Mesenchymal stem cell (in vitro differentiated cells and primary cell): ENCODE measurements around the gene TOE1.
"Not testable (repeated sequence)": the region's sequence is repeated elsewhere in the genome, so short reads cannot be mapped to it uniquely, and the experiment has no call there.

Experiments
- DNase-seq: peaks from one replicate; pipeline ENCODE4 v3.0.0-alpha.2; 2013
- H2AFZ ChIP-seq: one replicate; pipeline ENCODE4 v1.6.1; 2013; ENCODE audit warnings: low read depth, mild to moderate bottlenecking, control low read depth, inconsistent platforms, low read length, moderate library complexity
- H2AK5ac ChIP-seq: 2 replicates; pipeline ENCODE4 v1.6.1; 2013; ENCODE audit warnings: low read length, moderate library complexity, mild to moderate bottlenecking, inconsistent platforms; ENCODE audit not compliant: severe bottlenecking
- H2BK120ac ChIP-seq: one replicate; pipeline ENCODE4 v1.6.1; 2013; ENCODE audit warnings: low read depth, mild to moderate bottlenecking, inconsistent platforms, low read length, moderate library complexity
- H2BK12ac ChIP-seq, 2 experiments: one replicate each; pipeline ENCODE4 v1.6.1; 2013; ENCODE audit warnings: inconsistent platforms in 2 of 2, low read length in 2 of 2, mild to moderate bottlenecking in 2 of 2, moderate library complexity in 2 of 2, control low read depth in 1 of 2
- H2BK15ac ChIP-seq: one replicate; pipeline ENCODE4 v1.6.1; 2013; ENCODE audit warnings: mild to moderate bottlenecking, low read depth, inconsistent platforms; ENCODE audit not compliant: poor library complexity, severe bottlenecking
- H2BK5ac ChIP-seq: 2 replicates; pipeline ENCODE4 v1.6.1; 2013; ENCODE audit warnings: low read depth, mild to moderate bottlenecking, low read length, control low read depth, inconsistent platforms; ENCODE audit not compliant: poor library complexity, severe bottlenecking
- H3K14ac ChIP-seq, 2 experiments: one replicate each; pipeline ENCODE4 v1.6.1; 2013; ENCODE audit warnings: inconsistent platforms in 2 of 2, low read length in 2 of 2, control low read depth in 1 of 2, mild to moderate bottlenecking in 1 of 2, moderate library complexity in 1 of 2
- H3K18ac ChIP-seq, 2 experiments: one replicate each; pipeline ENCODE4 v1.6.1; 2013; ENCODE audit warnings: inconsistent platforms in 2 of 2, low read length in 2 of 2, control low read depth in 1 of 2, low read depth in 1 of 2, mild to moderate bottlenecking in 1 of 2
- H3K23ac ChIP-seq, 2 experiments: one replicate each; pipeline ENCODE4 v1.6.1; 2013; ENCODE audit warnings: inconsistent platforms in 2 of 2, low read length in 2 of 2, mild to moderate bottlenecking in 2 of 2, moderate library complexity in 2 of 2, control low read depth in 1 of 2
- H3K27ac ChIP-seq: 2 replicates; pipeline ENCODE4 v1.5.1; 2013; ENCODE audit warnings: mild to moderate bottlenecking, moderate library complexity, low read length, control low read depth, inconsistent platforms; ENCODE audit not compliant: poor library complexity, severe bottlenecking
- H3K27me3 ChIP-seq, 2 experiments: 2 replicates each; pipeline versions ENCODE4 v1.6.1 to v1.7.0; 2013; ENCODE audit warnings: low read length in 2 of 2, mild to moderate bottlenecking in 2 of 2, moderate library complexity in 2 of 2, control low read depth in 1 of 2, inconsistent platforms in 1 of 2; ENCODE audit not compliant: control insufficient read depth in 1 of 2, insufficient read depth in 1 of 2
- H3K36me3 ChIP-seq, 2 experiments: 2 replicates each; pipeline versions ENCODE4 v1.6.1 to v1.7.0; 2013; ENCODE audit warnings: low read length in 2 of 2, control low read depth in 1 of 2, inconsistent platforms in 1 of 2, low read depth in 1 of 2, mild to moderate bottlenecking in 1 of 2; ENCODE audit not compliant: insufficient read depth in 2 of 2, control insufficient read depth in 1 of 2
- H3K4ac ChIP-seq, 2 experiments: one replicate each; pipeline ENCODE4 v1.6.1; 2013; ENCODE audit warnings: inconsistent platforms in 2 of 2, low read length in 2 of 2, mild to moderate bottlenecking in 2 of 2, moderate library complexity in 2 of 2, control low read depth in 1 of 2, low read depth in 1 of 2
- H3K4me1 ChIP-seq: 2 replicates; pipeline ENCODE4 v1.6.1; 2013; ENCODE audit warnings: low read depth, low read length, control low read depth; ENCODE audit not compliant: control insufficient read depth, insufficient read depth
- H3K4me2 ChIP-seq: 2 replicates; pipeline ENCODE4 v1.6.1; 2013; ENCODE audit warnings: low read length, mild to moderate bottlenecking, inconsistent platforms; ENCODE audit not compliant: poor library complexity, severe bottlenecking
- H3K4me3 ChIP-seq, 2 experiments: 2 replicates each; pipeline versions ENCODE4 v1.5.1 to v1.7.0; 2013; ENCODE audit warnings: low read length in 2 of 2, mild to moderate bottlenecking in 2 of 2, control low read depth in 1 of 2, low read depth in 1 of 2; ENCODE audit not compliant: insufficient read depth in 1 of 2
- H3K79me1 ChIP-seq: replicated peaks from 2 replicates; pipeline ENCODE4 v1.6.1; 2013; ENCODE audit warnings: mild to moderate bottlenecking, control low read depth, low read length, inconsistent platforms; ENCODE audit not compliant: poor library complexity, severe bottlenecking
- H3K9ac ChIP-seq: 2 replicates; pipeline ENCODE4 v1.7.0; 2013; ENCODE audit warnings: mild to moderate bottlenecking, low read length, moderate library complexity
- H3K9me3 ChIP-seq: 2 replicates; pipeline ENCODE4 v1.7.0; 2013; ENCODE audit warnings: mild to moderate bottlenecking, low read length; ENCODE audit not compliant: control insufficient read depth
- H4K8ac ChIP-seq: one replicate; pipeline ENCODE4 v1.6.1; 2013; ENCODE audit warnings: inconsistent platforms, mild to moderate bottlenecking, low read length, moderate library complexity
- H4K91ac ChIP-seq: one replicate; pipeline ENCODE4 v1.6.1; 2013; ENCODE audit warnings: mild to moderate bottlenecking, low read length, inconsistent platforms
- WGBS: methylation state at CpG from one replicate; pipeline ENCODE4 v1.1.7; 2013; ENCODE audit warnings: mixed read lengths; 5-methylcytosine and 5-hydroxymethylcytosine counted together

Gene TOE1

DNA sequence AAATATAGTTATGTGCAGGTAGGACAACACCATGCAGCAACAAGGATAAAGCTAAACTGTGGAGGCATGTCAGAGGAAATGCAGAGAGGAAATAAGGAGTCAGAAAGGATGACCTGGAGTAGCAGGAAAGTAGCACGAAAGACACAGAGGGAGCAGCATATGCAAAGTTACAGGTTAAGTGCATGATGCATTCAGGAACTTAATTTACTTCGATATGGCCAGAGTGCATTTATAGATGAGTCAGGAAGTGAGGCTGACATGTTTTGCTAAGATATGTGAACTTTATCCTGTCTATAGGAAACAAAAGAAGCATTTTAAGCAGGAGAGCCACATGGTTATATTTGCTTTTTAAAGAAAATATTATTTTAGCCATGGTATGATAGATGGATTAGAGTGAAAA, 15.7 kb downstream of the TOE1 start:
- Histone ChIP-seq H3K27me3 (no peaks in the 10 kb centered on the region), H2BK5ac (no peak overlapping the region), H3K9me3 (no peaks in the 10 kb centered on the region), H3K4ac (no peak overlapping the region), H3K9ac (no peak overlapping the region), H3K4me3 (no peak overlapping the region), H4K8ac (no peak overlapping the region), H2AK5ac (no peak overlapping the region), H3K23ac (no peak overlapping the region), H3K14ac (no peak overlapping the region), H3K4me1 (no peaks in the 10 kb centered on the region), H3K18ac (no peak overlapping the region), H2AFZ (no peak overlapping the region), H3K4me2 (no peak overlapping the region), H3K36me3 (no peaks in the 10 kb centered on the region), H3K79me1 (no peaks in the 10 kb centered on the region), H2BK120ac (no peak overlapping the region), H3K27ac (no peak overlapping the region), H2BK12ac (no peak overlapping the region), H2BK15ac (no peak overlapping the region), H4K91ac (no peak overlapping the region)
- DNase-seq = no peak
- WGBS = 80% methylated on average over 2 of the region's 2 CpGs

DNA sequence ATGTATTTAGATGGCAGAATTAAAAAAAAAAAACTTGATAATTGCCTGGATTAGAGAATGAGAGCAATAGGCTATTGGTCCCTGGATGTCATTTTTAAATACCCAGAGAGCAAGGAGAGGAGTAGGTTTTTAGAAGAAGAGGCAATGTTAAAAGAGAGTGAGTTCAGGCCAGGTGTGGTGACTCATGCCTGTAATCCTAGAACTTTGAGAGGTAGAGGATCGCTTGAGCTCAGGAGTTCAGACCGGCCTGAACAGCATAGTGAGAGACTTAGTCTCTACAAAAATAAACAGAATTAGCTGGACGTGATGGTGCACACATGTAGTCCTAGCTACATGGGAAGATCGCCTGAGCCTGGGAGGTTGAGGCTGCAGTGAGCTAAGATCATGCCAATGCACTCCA, 16.2 kb downstream of the TOE1 start:
- Histone ChIP-seq H4K8ac (no peak overlapping the region), H2BK15ac (no peak overlapping the region), H3K4me1 (no peaks in the 10 kb centered on the region), H3K9ac (no peak overlapping the region), H3K4me2 (no peak overlapping the region), H3K4me3 (no peak overlapping the region), H3K27me3 (no peaks in the 10 kb centered on the region), H2AFZ (no peak overlapping the region), H2AK5ac (no peak overlapping the region), H2BK120ac (no peak overlapping the region), H3K9me3 (no peaks in the 10 kb centered on the region), H3K36me3 (no peaks in the 10 kb centered on the region), H3K27ac (no peak overlapping the region), H3K79me1 (no peaks in the 10 kb centered on the region), H3K18ac (no peak overlapping the region), H2BK12ac (no peak overlapping the region), H3K14ac (no peak overlapping the region), H4K91ac (no peak overlapping the region), H2BK5ac (no peak overlapping the region), H3K4ac (no peak overlapping the region), H3K23ac (no peak overlapping the region)
- WGBS = 74% methylated on average over 4 of the region's 4 CpGs
- no peak for DNase-seq

GRCh38 chr1:45359882-45360513, 20.0 kb downstream of the TOE1 start:
- Histone ChIP-seq H3K4me3 (peak overlapping the region in 1 of 2 experiments; percentile 2), H3K4me2 (no peak overlapping the region), H4K91ac (no peak overlapping the region)

GRCh38 chr1:45360981-45361380, 21.0 kb downstream of the TOE1 start:
- H3K36me3 ChIP-seq, H2BK12ac ChIP-seq, H3K4ac ChIP-seq, H4K91ac ChIP-seq, H2BK5ac ChIP-seq, H3K27ac ChIP-seq, H3K18ac ChIP-seq, H2AFZ ChIP-seq, H3K27me3 ChIP-seq, H3K9me3 ChIP-seq, H3K4me1 ChIP-seq, H3K79me1 ChIP-seq, H4K8ac ChIP-seq, H2AK5ac ChIP-seq, H3K14ac ChIP-seq, H2BK15ac ChIP-seq, H3K23ac ChIP-seq, H2BK120ac ChIP-seq, H3K4me2 ChIP-seq: not testable (repeated sequence)
- DNase-seq = peak; percentile 90
- 67% methylated on average over 5 of the region's 7 CpGs for WGBS
- H3K4me3 ChIP-seq = peak overlapping the region in 1 of 2 experiments; percentile 52
- peak overlapping the region; percentile 72 for H3K9ac ChIP-seq

More at GRCh38 chr1:45359882-45360513, 20.0 kb downstream of the TOE1 start:
- H3K23ac ChIP-seq = no peak overlapping the region
- no peaks in the 10 kb centered on the region for H3K36me3 ChIP-seq
- H2BK120ac ChIP-seq = no peak overlapping the region
- H2BK15ac ChIP-seq = peak overlapping the region; percentile 23
- H2AFZ ChIP-seq = no peak overlapping the region
- no peak overlapping the region for H2BK5ac ChIP-seq
- H2AK5ac ChIP-seq = no peak overlapping the region
- WGBS = 28% methylated on average over 5 of the region's 7 CpGs
- DNase-seq = peak; percentile 68
- H3K4ac ChIP-seq = no peak overlapping the region
- H3K27ac ChIP-seq = no peak overlapping the region
- H3K9ac ChIP-seq = peak overlapping the region; percentile 72
- no peaks in the 10 kb centered on the region for H3K4me1 ChIP-seq
- peak overlapping the region in 1 of 2 experiments; percentile 41 for H3K18ac ChIP-seq
- no peaks in the 10 kb centered on the region for H3K9me3 ChIP-seq
- no peaks in the 10 kb centered on the region for H3K79me1 ChIP-seq
- H2BK12ac ChIP-seq = no peak overlapping the region
- no peak overlapping the region for H3K14ac ChIP-seq
- H4K8ac ChIP-seq = peak overlapping the region; percentile 49
- no peaks in the 10 kb centered on the region for H3K27me3 ChIP-seq
